H1 (cell line): Measurements from ENCODE around the gene MAP1LC3A. TPM values are rescaled to one million over a fixed set of nuclear protein-coding genes. Genes with fewer than 3 reads are reported as not detected.

ENCODE experiments used
- RAD21 ChIP-seq, 2 experiments: IDR thresholded peaks in 1 of 2; conservative IDR thresholded peaks in 1 of 2; 2 replicates each; pipeline ENCODE4 v1.6.1; 2011; ENCODE audit warnings: low read depth in 2 of 2, low read length in 2 of 2, improper control_type of control experiment in 1 of 2, inconsistent platforms in 1 of 2, mild to moderate bottlenecking in 1 of 2, moderate library complexity in 1 of 2
- SIRT6 ChIP-seq: IDR thresholded peaks from one replicate; pipeline ENCODE4 v1.7.1; 2012; ENCODE audit warnings: low read length, inconsistent platforms
- polyA plus RNA-seq, 7 experiments: library from polyadenylated mRNA; depleted of rRNA in 3 of 7; stranded (reverse) in 5 of 7; unstranded in 2 of 7; fragments of >200 nt in 5 of 7; fragments of 200-250 nt in 2 of 7; gene quantifications; 1 replicate in 5 of 7; 2 replicates in 1 of 7; 4 replicates in 1 of 7; pipeline versions ENCODE4 v1.2.1 to v1.2.3, GENCODE V29; 2011 to 2013; ENCODE audit warnings: missing spikeins in 2 of 7, mixed read lengths in 2 of 7
- total RNA-seq: library from RNA; stranded (reverse); fragmentation: NEBNext Ultra II Directional; extraction: Animal tissue kit (Norgen Biotek cat#: 25700); gene quantifications from 2 replicates; pipeline ENCODE4 v1.2.1, GENCODE V29; 2021
- TF ChIP-seq, protein P1 (sequence below): IDR thresholded peaks from 2 replicates; pipeline ENCODE4 v1.6.1; 2011; ENCODE audit warnings: low read depth, mild to moderate bottlenecking, low read length; ENCODE audit not compliant: insufficient read depth

MAP1LC3A gene
- total and polyA plus RNA-seq, 2 of the 8 experiments (the other 6 are each of a cell fraction or from before 2014, with no cell fraction given), result 5.0 to 6.1 TPM

GRCh38 chr20:34547844-34548613, 10.5 kb upstream of the MAP1LC3A start (continued):
- TF ChIP-seq SIRT6 (no peak), RAD21 (IDR thresholded peaks at IDR 0.05 in 1 of 2, conservative IDR thresholded peaks at IDR 0.05 in 1 of 2; ENCODE audit: low read depth in 2 of 2, low read length in 2 of 2) (no peak)
- TF ChIP-seq, protein P1, sequence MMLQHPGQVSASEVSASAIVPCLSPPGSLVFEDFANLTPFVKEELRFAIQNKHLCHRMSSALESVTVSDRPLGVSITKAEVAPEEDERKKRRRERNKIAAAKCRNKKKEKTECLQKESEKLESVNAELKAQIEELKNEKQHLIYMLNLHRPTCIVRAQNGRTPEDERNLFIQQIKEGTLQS, result no peak
- TF ChIP-seq, all 59 proteins: peak for 0
